ENCODE results near the gene SOX6.
"Not testable (repeated sequence)": the region's sequence is repeated elsewhere in the genome, so short reads cannot be mapped to it uniquely, and the experiment has no call there.

Gene SOX6

DNA sequence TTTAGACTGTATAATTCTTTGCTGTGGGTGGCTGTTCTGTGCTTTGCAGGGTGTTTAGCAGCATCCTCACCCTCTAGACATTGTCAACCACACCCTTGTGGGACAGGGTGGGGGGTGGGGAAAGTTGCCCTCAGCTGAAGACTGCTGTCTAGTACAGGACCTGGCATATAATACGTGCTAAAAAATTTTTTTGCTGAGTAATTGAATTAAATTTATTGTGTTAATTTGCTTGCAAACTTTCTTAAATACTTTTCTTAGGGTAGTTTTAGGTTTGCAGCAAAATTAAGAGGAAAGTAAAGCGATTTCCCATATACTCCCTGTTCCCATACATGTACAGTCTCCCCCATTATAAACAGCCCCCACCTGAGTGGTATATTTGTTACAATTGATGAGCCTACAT is 268.5 kb downstream of the SOX6 start:
- no peak for DNase-seq

GRCh38 chr11:16086229-16086819 is 270.0 kb downstream of the SOX6 start:
- DNase-seq, result no peak

- DNase-seq, result no peak
These were observed 274.0 kb downstream of the SOX6 start for GRCh38 chr11:16082095-16083055.

DNA sequence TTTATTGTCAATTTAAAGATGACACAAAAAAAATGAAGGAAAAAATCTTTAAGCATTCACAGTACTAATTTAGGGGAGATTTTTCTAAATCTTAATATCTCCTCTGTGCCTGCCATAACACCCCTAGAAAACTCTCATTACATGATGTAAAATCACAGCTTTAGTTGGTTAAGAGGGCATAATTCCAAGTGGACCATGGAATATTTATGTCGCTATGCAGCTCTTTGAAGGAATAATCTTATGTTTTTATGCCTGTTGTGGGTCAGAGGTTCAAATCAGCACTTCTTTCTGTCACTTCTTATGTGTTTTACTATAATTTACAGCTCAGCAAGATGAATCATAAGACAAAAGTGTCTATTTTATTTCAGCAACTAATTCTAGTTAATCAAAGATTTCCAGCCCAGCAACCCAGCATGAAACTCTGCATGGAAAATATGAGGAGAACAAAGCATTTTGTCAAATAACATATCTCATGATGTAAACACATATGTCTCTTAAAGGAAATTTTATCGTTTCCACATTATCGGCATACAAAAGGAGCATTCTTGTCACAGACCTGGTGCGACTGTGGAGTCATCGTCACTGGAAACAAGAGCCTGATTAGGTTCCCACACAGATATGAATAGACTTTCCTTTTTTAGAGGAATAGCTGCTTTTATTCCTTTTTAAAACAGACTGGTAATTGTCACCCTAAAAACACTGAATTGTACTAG is 274.8 kb downstream of the SOX6 start:
- DNase-seq, result no peak

- DNase-seq, result no peak
These were observed 275.5 kb downstream of the SOX6 start for GRCh38 chr11:16080688-16081381.

DNA sequence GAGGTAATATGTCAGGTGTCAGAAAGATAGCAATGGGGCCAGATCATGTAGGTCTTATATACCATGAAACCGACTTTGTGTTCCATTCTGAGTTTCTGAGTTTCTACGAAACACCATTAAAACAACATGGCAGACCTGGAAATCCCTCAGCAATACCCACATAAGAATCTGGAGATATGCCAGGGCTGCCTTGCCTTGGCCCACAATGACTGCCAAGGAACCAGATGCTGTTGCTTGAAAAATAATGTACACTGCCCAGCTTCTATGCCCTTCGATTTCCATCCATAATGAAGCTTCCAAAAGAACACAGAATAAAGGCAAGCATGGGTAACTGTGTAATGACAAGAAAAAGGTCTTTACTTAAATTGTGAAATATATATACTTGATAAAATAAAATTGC is 277.4 kb downstream of the SOX6 start:
- DNase-seq, result no peak

DNA sequence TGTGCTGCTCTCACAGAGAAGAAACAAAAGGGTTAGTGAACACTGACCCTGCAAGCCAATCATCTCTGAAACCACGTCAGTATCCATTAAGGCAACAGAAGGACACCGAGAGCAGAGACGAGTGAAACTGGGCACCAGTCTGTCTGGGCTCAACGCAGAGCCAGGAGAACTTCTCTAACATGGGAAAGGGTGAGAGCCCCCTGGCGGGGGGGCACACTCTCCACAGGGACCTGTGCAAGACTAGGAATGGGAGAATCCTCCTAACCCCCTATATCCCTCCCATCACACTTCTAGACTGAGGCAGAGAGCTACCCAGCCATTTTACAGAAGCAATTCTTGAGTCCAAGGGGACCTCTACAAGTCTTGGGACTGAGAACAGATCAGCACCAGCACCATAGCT is 285.8 kb downstream of the SOX6 start:
- no peak for DNase-seq

GRCh38 chr11:16067268-16067667 is 289.1 kb downstream of the SOX6 start:
- not testable (repeated sequence) for DNase-seq

- no peak for DNase-seq
These were observed 297.0 kb downstream of the SOX6 start for GRCh38 chr11:16059332-16059731.

- DNase-seq, result no peak
These were observed 297.7 kb downstream of the SOX6 start for GRCh38 chr11:16058671-16059070.

DNA sequence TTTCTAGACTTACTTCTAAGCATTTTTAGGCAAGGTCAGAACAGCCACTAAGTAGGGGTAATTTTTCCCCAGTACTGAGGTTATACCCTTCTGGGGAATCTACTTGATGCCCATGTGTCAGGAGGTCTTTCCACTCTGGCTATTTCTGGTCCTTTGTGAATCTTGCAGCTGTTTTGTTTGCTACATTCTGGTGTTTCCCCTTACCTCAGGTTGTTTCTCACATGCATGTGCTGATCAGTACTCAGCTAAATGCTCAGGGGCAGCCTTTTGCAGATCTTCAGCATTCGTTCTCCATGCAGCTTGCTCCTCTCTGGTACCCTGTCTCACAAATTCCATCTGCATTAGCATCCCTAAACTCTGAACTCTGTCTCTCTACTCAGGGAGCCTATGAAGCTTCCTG is 303.6 kb downstream of the SOX6 start:
- DNase-seq, result no peak

GRCh38 chr11:16049611-16050010 is 306.7 kb downstream of the SOX6 start:
- DNase-seq, result no peak

DNA sequence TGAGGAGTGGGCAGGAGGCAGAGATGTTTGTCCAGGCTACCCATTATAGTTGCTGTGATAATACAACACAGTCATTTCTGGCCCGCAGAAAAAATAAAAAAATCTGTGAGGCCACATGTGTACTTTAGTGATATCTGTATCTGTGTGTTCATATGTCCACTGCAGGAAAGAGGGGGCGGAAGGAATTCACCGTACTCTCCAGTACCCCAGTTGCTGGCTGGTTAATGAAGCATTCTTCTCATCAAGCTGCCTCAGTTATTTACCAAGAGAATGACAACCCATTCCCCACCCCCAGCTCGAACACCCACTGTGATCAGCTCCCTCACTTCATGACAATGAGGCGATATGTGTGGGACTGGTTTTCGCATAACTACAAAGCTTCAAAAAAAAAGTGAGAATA is 309.3 kb downstream of the SOX6 start:
- no peak for DNase-seq

- no peak for DNase-seq
These were observed 312.7 kb downstream of the SOX6 start for GRCh38 chr11:16043617-16044016.

GRCh38 chr11:16041207-16041606 is 315.1 kb downstream of the SOX6 start:
- no peak for DNase-seq

- DNase-seq, result no peak
These were observed 316.2 kb downstream of the SOX6 start for GRCh38 chr11:16040151-16040550.

DNA sequence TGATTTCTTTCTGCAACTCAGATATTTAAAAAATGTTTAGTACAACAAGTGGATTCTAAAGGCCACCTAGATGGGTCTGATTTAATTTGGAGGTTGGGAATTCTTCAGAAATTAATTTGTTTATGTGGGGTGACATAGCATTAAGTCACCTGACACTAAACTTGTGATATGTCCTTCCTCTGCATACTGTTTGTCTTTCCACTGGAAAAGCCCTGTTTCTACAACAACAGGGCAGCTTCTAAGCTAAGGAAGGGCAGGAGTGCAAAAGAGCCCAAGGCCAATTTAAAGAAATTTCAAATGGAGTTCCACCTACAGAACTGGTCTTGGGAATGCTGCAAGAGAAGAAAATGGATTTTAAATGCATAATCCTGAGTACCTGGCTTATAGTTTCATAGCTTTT is 319.2 kb downstream of the SOX6 start:
- no peak for DNase-seq

- no peak for DNase-seq
These were observed 320.1 kb downstream of the SOX6 start for GRCh38 chr11:16036218-16036617.

DNA sequence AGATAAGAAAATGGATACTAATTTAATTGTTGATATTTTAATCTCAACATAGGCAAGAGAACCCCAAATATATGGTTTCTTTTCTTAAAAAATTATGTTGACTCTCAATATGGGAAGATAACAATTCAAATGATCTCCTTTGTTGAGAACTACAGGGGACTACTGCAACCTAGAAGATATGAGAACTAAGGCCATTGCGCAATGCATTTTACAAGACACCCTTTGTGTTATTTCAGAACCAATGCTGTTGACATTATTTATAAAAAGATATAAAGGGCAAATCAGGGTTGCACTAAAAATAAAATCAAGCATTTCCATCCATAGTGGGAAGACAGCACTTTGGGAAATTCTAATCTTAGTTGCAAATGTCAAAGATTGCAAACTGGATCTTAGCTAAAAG is 322.3 kb downstream of the SOX6 start:
- DNase-seq, result no peak

DNA sequence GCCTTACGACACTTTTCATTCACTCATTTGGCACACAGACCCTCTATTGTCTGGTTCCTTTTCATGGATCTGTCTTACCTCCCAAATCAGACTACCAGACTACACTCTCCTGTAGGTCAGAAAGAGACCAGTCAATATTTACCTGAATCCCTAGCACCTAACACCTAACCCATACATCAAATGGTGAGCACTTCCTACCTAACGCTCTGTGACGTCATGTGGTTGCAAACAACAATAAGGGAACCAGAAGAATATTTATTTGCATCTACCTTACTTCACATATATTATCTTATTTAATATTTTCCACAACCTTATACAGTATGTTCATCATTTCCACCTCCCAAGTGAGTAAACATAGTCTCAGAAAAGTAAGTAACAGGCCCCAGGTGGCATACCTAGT is 323.4 kb downstream of the SOX6 start:
- DNase-seq, result no peak

- DNase-seq, result no peak
These were observed 325.1 kb downstream of the SOX6 start for GRCh38 chr11:16031210-16031609.

GRCh38 chr11:16030664-16031063 is 325.7 kb downstream of the SOX6 start:
- DNase-seq, result no peak

DNA sequence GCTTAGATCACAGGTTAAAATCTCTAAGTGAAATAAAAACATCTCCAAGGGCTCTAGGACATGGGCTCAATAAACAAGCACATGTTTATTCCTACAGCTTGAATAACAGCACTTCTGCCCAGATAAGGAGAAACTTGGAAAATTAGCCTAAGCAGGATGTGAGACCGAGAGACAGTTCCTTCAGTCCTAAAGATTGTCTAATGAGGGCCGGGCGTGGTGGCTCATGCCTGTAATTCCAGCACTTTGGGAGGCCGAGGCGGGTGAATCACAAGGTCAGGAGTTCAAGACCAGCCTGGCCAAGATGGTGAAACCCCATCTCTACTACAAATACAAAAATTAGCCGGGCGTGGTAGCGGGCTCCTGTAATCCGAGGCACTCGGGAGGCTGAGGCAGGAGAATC is 327.2 kb downstream of the SOX6 start:
- not testable (repeated sequence) for DNase-seq
